OCI-LY1 (cell line): ENCODE data around the gene PSTPIP1.

ENCODE experiments used
- CTCF ChIP-seq: fragments of 200-600 bp; sonication (generic), shearing (Covaris generic); IDR thresholded peaks from 2 replicates; pipeline ENCODE4 v1.5.1; 2017; ENCODE audit warnings: mild to moderate bottlenecking, antibody characterized with exemption, low read length, moderate library complexity, mixed read lengths
- EZH2 ChIP-seq: fragments of 200-600 bp; sonication (generic), shearing (Covaris generic); IDR thresholded peaks from 2 replicates; pipeline ENCODE4 v1.8.0; 2017; ENCODE audit warnings: borderline replicate concordance, mixed run types, mild to moderate bottlenecking, antibody characterized with exemption, low read length, moderate library complexity, mixed read lengths

GRCh38 chr15:77037388-77038209 lies 42.7 kb downstream of the PSTPIP1 start:
- no peak for TF ChIP-seq CTCF
- TF ChIP-seq EZH2 = no peak
